GM21367 (cell line): ENCODE measurements around the gene SLC7A5.
"Not testable (repeated sequence)": the region's sequence is repeated elsewhere in the genome, so short reads cannot be mapped to it uniquely, and the experiment has no call there.

Experiments used
- ATAC-seq: cut with Tn5 transposase; IDR thresholded peaks from one replicate; pipeline ENCODE4 v1.9.1; 2021; ENCODE audit not compliant: unreplicated experiment

Gene SLC7A5

DNA sequence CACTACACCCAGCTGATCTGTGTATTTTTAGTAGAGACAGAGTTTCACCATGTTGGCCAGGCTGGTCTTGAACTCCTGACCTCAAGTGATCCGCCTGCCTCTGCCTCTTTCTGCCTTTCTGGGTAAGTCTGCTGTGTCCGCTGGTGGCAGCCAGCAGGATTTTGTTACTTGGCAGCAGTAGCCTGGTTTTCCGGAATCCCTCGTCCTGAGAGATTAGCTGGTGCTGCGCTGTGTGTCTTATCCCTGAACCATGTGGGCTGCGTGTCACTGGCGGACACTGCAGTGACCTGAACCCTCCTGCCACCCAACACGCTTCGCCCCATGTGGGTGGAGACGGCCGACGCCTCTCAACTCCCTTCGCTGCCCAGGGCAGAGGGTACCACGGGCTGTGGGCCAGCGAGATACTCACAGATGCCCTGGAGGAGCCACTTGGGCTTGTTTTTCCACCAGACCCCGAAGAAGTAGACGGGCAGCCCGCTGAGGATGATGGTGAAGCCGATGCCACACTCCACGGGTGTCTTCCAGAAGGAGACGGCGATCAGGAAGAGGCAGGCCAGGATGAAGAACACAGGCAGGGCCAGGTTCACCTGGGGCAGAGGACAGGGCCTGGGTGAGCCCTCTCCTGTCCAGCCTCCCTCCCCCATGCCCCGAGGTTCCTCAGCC, 35.2 kb downstream of the SLC7A5 start:
- ATAC-seq, result no peak

DNA sequence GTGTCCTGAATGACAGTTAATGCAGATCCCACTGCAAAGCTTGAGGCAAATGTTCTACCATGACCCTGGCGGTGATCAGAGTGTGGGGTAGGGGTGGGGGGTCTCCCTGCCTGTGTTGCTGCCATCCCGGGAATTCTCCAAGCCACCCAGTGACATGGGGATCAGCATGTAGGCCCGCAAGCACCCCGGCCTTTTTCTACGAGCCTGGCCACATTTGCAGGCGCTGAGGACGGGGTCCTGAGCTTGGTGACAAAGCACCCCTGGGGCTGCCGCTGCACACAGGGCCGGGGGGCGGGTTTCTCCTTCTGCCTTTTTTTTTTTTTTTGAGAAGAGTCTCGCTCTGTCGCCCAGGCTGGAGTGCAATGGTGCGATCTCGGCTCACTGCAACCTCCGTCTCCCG, 35.8 kb downstream of the SLC7A5 start:
- no peak for ATAC-seq

DNA sequence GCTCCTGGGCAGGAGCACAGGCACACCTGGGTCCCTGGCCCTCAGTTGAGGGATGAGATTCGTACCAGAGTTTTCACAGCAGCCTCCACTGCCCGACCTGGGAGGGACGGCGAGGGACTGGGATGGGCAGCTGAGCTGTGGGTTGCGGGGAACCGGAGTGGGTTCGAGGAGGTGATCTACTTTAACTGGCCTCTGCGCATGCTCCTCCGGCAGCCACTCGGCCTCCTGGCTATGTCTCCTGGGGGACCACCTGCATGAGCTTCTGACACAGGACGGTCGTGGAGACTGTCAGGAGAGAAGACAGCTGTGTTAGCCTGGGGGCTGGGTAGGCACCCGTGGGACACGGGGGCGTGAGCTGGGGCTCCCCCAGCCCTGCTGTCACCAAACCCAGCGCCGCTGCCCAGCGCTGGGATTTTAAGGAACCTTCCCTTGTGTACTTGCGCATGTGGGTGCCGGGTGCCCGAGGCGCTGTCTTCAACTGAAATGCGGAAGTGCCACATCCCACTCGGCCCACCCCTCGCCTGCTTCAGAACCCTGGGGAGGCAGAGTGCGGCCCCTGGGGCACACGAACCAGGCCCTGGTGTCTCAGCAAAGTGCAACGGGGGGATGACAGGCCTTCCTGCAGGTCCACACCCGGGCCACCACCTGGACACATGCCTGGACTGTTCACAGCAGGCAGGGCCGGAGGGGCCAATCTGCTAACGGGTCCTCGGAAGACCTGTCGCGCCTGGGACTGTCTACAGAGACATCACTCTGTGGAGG, 36.4 kb downstream of the SLC7A5 start:
- no peak for ATAC-seq

DNA sequence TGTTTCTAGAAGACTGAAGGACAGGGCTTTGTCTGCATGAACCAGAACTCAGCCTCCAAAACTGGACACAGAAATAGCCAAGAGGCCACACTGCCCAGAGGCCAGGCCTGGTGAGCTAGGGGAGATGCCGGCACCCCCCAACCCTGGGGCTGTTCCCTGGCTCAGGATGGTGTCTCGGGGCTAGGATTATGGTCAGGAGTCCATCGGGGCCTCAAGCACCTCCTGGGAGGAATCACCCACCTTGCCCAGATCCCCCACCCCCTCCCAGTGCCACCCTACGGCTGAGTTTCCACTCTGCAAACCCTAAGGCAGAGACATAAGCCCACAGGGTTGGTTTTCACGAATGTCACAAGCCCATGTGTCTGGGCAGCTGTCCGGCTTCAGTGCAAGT, 37.2 kb downstream of the SLC7A5 start:
- ATAC-seq, result no peak

DNA sequence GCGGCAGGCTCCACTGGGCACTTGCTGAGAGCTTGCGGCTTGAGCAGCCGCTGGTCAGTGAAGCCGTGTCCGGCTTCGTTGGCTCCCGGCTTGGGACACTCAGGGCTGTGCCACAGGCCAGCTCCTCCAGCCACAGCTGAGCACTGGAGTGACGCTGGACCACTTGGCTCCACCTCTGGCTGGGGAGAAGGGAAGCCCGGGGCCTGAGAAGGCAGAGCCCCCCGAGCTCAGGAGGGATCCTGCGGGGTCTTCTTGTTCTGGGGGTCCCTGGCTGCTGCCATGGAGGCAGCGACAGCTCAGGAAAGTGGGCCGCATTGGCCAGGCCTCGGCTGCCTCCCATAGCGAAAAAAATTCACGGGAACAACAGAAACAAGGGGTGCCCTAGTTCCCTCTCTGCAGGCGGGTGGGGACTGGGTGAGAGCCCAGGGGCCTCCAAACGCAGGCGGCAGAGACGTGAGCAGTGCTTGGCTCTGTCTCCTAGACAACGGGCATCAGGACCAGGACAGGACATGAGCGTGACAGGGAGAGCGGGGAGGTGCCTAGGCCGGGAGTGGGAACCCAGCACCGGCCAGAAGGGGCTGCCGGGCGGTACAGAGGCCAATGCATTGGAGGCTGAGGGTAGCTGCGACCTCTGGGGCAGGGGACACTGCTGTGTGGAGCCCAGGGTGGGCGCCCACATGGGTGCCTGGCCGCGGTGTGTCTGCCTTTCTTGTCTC, 37.7 kb downstream of the SLC7A5 start:
- no peak for ATAC-seq

DNA sequence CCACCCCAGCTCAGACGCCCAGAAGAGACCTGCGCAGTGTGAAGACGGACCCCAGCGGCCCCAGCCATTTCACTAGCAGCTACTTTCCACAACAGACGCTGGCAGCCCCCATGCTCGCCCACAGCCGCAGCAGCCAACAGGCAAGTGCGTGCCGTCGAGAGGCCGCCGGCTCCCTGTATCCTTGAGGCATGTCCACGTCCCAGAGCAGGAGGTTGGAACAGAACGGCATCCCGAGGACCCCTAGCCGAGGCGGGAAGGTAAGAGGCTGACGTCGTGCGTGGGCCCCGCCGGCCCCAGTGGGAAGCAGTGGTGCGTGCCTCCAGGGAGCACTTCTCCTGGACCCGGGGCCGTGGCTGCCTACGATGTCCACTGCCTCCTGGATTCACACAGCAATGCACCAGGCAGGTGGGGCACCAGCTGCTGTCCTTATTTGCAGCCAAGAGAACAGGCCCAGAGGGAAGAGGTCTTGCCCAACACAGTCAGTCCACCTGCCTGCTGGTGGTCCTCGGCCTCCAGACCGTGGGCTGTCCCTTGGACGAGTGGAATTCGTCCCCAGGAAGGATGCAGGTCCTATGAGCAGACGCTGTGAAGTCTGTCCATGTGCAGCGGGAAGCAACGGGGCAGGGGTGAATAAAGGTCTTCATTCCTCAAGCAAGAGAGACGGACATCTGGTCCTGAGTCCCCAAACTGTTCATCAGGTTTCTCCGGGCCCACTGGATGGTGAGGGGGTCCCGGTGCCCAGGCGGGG, 38.5 kb downstream of the SLC7A5 start:
- ATAC-seq, result no peak

DNA sequence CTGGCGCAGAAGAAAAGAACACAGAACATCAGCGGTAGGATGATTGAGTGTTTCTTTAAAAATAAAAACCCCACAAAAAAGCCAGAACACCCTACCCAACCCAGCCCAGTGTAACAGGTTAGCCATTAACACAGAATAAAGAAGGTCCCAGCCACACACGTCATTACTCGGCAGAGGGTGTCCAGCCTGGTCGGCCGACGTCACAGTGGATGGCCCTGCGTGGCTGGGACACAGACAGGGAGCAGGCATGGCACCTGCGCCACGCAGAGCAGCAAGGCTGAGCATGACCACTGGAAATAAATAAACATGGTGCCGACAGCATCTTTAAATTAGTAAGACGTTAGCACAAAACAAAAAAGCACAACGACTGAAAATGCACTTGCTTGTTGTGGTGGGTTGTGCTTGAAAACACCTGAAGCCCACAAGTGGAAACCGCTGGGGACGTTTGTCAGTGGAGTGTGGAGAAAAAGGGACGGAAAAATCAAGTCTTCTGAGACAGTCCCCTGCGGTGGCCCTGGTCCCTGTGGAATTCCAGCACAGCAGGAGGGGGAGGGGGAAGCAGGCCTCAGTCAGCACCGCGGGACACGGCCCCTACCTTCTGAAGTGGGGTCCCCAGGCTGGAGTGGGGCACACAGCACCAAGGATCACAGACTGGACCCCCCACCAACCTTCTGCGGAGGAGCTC, 39.2 kb downstream of the SLC7A5 start:
- ATAC-seq, result no peak

DNA sequence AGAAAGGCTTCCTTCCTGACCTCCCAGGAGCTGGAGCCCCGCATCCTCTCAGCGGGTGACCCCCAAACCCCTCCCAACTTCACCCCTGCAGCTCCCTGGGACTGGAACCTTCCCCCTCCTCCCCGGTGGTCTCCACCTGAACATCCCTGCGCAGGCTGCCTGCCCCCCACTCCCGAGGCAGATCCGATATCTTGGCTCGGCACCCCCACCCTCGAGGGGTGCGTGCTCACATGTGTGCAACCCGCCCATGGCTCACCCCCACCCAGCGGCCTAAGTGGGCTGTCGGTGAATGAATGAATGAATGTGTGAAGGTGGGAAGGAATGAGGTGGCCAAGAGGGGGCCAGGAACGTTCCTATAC, 39.7 kb downstream of the SLC7A5 start:
- no peak for ATAC-seq

DNA sequence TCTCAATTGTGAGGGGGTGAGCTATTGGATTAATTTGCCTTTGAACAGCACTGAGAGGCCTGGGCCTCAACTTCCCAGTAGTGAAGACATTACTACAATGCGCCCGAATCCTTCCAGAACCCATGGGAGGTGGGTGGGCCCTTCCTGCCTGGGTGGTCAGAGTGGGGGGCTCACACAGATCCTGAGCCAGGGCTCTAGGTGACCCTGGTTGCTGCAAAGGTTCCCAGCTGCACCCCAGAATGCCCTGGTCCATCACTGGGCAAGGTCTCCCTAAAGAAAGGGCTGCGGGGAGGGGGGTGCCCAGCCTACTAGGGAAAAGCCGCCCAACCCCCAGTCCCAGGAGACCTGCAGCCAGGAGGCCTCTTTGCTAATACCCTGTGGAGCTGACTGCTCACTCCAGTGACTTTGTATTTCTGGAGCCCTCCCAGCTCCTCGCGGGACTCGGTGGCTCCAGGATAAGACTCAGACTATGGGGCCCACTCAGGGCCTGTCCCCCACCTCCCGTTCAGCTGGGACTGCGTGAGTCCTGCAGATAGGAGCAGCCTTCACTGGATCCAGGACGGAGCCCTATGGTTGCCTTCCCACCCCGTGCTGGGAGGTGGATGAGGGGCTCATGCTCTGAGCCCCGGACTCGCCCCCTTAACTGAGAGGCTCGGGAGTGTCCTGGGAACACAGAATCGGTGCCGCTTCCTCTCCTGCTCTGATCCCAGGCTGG, 40.2 kb downstream of the SLC7A5 start:
- ATAC-seq, result no peak

DNA sequence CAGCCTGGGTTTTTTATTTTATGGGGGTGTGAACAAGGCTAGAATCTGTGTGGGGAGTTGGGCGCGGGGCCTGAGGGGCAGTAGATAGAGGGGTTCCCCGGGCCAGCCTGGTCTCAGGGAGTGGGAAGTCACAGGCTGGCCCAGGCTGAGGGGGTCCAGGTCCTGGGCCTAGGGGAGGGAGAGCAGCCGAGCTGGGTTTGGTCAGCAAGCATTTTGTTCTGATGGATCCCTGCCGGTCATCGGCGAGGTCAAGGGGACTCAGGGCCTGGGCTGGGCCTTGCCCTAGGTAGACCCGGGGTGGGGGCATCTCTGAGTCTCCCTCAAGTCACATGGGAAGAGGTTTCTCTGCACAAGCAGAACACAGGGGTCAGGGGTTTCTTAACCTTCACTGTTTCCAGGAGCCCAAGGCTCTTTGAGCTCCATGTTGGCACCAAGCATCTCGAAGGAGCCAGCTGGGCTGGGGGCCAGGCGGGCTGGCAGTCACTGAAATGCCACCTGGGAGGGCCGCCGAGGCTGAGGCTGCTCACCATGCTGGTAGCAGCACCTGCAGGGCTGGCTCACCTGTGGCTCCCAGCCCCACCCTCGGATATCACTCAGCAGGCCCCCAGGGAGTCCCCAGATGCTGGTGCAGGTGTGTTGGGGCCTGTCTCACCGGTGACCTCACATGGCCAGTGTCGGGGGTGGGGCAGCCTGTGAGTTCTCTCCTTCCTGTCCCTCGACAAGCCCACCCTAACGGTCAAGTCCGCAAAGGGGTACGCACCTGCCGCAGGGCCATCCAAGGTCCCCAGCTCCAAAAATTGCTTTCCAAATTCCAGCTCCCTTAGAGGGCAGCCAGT, 41.0 kb downstream of the SLC7A5 start:
- ATAC-seq, result no peak

DNA sequence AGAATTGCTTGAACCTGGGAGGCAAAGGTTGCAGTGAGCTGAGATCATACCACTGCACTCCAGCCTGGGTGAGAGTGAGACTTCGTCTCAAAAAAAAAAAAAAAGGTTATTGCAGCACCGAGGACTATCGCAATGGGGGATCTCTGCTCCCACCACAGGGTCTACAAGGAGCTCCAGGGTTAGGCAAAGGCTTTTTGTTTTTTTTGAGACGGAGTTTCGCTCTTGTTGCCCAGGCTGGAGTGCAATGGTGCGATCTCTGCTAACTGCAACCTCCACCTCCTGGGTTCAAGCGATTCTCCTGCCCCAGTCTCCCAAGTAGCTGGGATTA, 41.8 kb downstream of the SLC7A5 start:
- ATAC-seq, result not testable (repeated sequence)

DNA sequence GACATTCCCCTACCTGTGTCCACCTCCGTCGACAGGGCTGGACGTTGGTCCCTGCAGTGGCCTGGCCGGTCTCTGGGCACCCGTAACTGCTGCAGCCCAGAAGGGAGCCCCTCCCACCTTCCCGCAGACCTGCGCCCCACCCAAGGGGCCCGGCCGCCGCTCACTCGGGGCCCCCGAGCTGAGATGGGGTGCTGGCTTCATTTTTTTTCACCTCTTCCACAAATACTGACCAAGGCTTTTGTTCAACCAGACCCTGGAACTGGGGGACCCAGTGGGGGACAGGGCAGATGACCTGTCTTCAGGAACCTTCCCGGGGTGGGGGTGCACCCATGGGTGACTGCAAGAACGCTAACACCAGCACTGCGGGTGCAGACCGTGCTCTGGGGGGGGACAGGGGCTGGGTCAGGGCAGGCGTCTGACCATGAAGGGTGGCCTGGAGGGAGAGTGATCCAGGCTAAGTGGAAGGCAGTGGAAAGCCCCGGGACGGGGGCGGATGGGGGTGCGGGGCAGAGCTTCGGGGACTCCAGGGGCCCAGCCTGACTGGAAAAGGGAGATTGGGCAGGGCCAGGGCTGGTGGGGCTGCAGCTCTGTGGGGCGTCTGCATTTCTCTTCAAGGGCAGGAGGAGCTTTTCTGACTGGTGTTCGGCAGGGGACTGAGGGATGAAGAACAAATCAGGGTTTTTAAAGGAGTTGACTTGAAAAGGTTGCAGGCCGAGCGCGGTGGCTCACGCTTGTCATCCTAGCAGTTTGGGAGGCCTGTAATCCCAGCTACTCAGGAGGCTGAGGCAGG, 42.3 kb downstream of the SLC7A5 start:
- no peak for ATAC-seq

DNA sequence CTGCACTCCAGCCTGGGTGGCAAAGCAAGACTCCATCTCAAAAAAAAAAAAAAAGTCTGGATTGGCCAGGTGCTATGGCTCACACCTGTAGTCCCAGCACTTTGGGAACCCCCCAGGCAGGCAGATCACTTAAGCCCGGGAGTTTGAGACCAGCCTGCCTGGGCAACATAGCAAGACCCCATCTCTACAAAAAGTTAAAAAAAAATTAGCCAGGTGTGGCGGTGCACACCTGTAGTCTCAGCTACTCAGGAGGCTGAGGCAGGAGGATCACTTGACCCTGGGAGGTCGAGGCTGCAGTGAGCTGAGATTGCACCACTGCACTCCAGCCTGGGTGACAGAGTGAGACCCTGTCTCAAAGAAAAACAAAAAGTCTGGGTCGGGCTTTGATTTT, 42.9 kb downstream of the SLC7A5 start:
- ATAC-seq, result not testable (repeated sequence)

DNA sequence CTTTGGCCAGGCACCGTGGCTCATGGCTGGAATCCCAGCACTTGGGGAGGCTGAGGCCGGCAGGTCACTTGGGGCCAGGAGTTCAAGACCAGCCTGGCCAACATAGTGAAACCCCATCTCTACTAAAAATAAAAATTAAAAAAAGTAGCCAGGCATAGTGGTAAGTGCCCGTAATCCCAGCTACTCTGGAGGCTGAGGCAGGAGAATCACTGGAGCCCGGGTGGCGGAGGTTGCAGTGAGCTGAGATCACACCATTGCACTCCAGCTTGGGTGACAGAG, 43.5 kb downstream of the SLC7A5 start:
- not testable (repeated sequence) for ATAC-seq

DNA sequence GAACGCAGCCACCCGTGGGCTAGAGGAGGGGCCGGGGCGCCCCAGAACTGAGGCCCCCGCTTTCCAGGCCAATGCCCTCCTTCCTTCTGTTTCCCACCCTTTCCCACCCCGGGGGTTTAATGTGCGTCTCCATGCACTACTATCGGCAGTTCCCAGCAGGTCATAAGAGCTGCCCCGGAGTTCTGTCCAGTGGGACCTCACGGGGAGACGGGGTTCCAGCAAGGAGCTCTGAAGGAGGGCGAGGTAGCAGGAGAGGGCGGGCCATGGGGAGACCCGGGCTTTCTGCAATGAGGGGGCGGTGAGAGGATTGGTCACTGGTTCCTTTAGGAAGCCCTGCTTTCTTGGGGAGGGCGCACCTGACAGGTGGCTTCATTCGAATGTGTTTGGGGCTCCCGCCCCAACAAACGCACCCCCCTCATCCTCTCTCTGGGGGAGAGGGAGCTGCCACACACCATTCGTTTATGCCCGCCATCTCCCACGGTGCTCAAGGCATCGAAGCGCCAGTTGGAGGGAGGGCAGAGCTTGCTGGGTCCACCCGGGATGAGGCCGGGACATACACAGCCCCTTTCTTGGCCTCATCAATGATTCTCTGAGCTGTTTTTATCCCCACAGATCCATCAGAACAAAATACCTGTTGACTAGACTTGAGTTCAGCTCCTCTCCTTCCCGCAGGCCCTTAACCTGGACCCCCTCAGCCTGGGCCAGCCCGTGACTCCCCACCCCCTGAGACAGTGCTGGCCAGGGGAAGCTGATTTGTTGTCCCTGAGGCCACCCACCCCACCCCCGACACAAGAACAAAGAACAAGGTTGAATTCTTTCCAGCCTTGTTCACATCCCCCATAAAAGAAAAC, 44.1 kb downstream of the SLC7A5 start:
- ATAC-seq, result no peak

DNA sequence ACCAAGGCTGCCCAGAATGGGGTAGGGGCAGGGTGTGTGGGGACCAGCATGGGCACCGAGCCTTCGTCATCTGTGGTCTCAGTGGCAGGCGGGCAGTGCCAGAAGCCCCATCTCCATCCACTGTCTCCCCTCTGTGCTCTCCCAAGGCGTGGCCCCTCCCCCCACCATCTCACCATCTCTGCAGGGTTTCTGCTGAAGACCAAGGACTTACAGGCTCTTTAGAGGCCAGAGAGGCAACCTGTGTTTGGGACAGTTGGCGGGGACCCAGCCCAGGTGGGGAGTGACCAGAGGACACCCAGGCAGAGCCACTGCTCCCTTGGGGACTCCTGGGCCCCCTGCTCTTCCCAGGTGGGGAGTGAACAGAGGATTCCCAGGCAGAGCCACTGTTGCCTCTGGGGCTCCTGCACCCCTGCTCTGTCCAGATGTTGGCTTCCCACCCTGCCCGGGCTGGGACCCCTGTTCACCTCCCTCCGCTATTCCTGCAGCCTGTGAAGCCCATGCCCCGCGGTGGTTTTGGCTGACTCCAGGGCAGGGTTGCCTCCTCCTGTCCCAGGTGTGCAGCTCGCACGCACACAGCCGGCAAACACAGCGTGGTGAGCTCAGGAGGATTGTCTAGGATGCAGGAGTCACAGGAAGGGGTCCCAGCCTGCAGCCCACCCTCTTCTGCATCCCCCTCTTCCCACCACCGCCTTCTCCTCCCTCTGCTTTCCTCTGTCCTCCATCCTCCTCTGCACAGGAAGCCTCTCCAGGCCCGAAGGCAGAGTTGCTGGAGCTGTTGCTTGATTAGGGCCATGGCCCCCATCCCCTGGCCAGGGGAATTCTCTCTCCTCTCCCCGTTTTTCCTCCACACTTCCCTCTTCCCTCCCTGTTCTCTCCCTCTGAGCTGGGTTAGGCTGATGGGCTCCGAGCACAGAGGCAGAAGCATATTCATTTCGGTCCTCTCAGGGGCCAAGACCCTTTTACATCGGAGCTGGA, 45.0 kb downstream of the SLC7A5 start:
- no peak for ATAC-seq
